ENCODE measurements around the gene HDAC11. TPM values are rescaled to one million over a fixed set of nuclear protein-coding genes. Genes with fewer than 3 reads are reported as not detected.

HDAC11 gene
- total and polyA plus RNA-seq, 9 of the 15 experiments (the other 6 are each of a cell fraction or from before 2014, with no cell fraction given): 0.60 to 6.0 (median 4.5) TPM

DNA sequence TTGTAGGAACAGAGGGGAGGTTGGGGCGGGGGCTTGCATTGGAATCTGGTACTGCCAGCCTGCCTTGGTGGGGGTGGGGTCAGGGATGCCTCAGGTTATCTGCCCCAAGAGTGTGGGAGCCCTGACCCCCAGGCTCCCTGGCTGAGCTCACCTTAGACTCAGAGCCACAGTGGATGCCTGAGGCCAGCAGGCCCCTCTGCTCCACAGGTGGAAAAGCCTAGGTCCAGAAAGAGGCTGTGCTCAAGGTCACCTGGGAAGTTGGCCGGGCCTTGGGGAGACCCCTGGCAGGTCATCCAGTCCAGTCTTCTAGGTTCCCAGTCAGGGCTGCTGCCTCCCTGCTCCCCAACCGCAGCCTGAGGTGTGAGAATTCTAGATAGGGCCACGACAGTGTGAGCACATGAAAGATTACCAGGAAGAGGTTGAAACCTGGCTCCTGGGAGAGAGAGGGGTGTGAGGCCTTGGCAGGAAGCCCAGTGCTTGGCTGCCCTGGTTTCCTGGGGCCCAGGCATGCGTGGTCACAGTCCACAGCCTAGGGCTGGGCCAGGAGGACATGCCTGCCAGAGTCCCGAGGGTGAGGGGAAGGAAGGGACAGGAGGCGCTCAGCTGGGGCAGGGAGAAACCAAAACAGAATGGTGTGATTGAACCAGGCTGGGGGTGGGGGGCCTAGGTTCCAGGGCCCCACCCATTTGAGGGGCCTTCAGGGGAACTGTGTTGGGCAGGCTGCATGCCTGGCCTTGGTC, 4.9 kb downstream of the HDAC11 start (continued):
- TF ChIP-seq ARID4B (CRISPR knock-in tag; IDR thresholded peaks at IDR 0.05) (no peak), KDM4B (IDR thresholded peaks at IDR 0.05; ENCODE audit: borderline replicate concordance in 2 of 2, low read depth in 1 of 2) (no peak), FOSL1 (tag; conservative IDR thresholded peaks at IDR 0.05) (peak; percentile 38; the same call in 1 of the 2 replicates), PCBP1 (IDR thresholded peaks at IDR 0.05; ENCODE audit: low read depth, low read length, poor library complexity, severe bottlenecking) (no peak), POLR2G (IDR thresholded peaks at IDR 0.05; ENCODE audit: low read depth, low read length) (peak; percentile 75), ZSCAN32 (CRISPR knock-in tag; IDR thresholded peaks at IDR 0.05) (no peak), NEUROD1 (IDR thresholded peaks at IDR 0.05; ENCODE audit: borderline replicate concordance, low read depth, low read length, partially characterized antibody) (peak; percentile 84), SRSF9 (IDR thresholded peaks at IDR 0.05; ENCODE audit: borderline replicate concordance, low read depth, low read length) (no peak), RBM17 (IDR thresholded peaks at IDR 0.05; ENCODE audit: borderline replicate concordance, low read depth, low read length) (no peak), CUX1 (CRISPR knock-in tag; IDR thresholded peaks at IDR 0.05) (0 out of 2 replicates have a peak, but pooled peaks have one; percentile 45), SOX6 (IDR thresholded peaks at IDR 0.05) (peak; percentile 91), ZMIZ1 (IDR thresholded peaks at IDR 0.05; ENCODE audit: low read depth in 2 of 2, low read length in 2 of 2) (peak in 1 of 2 experiments; percentile 92; a peak in 2 of 4 replicates), GTF2E2 (tag; IDR thresholded peaks at IDR 0.05) (no peak)

All from K562 (cell line).